Effector memory CD4-positive, alpha-beta T cell (primary cell): ENCODE results near the gene PPFIA3.
A peak's percentile ranks its signal among the peaks of the same experiment; 100 is the strongest.
"Not testable (repeated sequence)": the region's sequence is repeated elsewhere in the genome, so short reads cannot be mapped to it uniquely, and the experiment has no call there.

ENCODE experiments used
- DNase-seq, 3 donors: peaks; one replicate each; pipeline ENCODE4 v3.0.0-alpha.2; 2020
- H3K27ac ChIP-seq: 2 replicates; pipeline ENCODE4 v1.7.0; 2013; ENCODE audit warnings: mild to moderate bottlenecking, low read length, moderate library complexity; ENCODE audit not compliant: insufficient read depth, poor library complexity, severe bottlenecking
- H3K27me3 ChIP-seq: replicated peaks from 2 replicates; pipeline ENCODE4 v1.7.0; 2013; ENCODE audit warnings: mild to moderate bottlenecking, low read length; ENCODE audit not compliant: insufficient read depth, control insufficient read depth, poor library complexity, severe bottlenecking
- H3K36me3 ChIP-seq: 2 replicates; pipeline ENCODE4 v1.7.0; 2013; ENCODE audit warnings: mild to moderate bottlenecking, low read length, moderate library complexity; ENCODE audit not compliant: control insufficient read depth, insufficient read depth
- H3K4me1 ChIP-seq: 2 replicates; pipeline ENCODE4 v1.7.0; 2013; ENCODE audit warnings: low read length, mild to moderate bottlenecking; ENCODE audit not compliant: control insufficient read depth, insufficient read depth, poor library complexity, severe bottlenecking
- H3K4me3 ChIP-seq: 2 replicates; pipeline ENCODE4 v1.7.0; 2013; ENCODE audit warnings: low read length, low read depth, mild to moderate bottlenecking; ENCODE audit not compliant: insufficient read depth, poor library complexity, severe bottlenecking
- H3K9me3 ChIP-seq: 2 replicates; pipeline ENCODE4 v1.7.0; 2013; ENCODE audit warnings: mild to moderate bottlenecking, low read length, moderate library complexity; ENCODE audit not compliant: control insufficient read depth

The PPFIA3 gene

DNA sequence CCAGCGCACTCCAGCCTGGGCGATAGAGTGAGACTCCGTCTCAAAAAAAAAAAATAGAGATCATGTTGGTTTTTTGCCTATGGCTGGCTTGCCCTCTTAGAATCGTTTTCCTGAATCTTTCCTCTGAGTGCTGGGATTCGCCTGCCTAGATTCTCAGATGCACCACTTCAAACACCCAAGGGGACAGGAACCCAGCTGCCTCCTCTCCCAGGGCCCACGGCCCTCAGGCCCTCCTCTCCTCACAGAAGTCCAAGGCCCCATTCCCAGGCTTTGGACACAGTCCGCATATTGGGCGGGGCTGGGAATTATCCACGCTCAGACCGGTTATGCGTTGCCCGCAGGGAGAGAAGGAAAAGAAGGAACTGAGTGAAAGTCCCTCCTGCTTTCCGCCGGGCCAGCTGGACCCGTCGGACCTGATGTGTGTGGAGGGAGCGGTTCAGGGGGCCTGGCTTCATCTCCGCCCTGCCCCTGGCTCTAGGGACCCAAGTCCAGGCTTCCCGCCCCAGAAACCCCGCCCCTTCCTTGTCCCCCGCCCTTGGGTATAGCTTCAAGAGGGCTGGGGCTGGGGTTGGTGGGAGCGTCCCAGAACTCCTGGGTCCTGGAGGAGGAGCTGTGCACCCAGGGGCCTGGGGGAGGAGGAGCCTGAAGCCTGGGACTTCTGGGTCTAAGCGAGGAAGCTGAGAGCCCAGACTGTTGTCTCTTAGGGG lies 5.8 kb downstream of the PPFIA3 start:
- Histone ChIP-seq H3K36me3 (no peaks in the 10 kb centered on the region), H3K27me3 (no peaks in the 10 kb centered on the region), H3K27ac (no peak overlapping the region), H3K9me3 (no peaks in the 10 kb centered on the region), H3K4me1 (peaks cover 6% of the 10 kb centered on the region), H3K4me3 (no peak overlapping the region)
- no peak for DNase-seq

DNA sequence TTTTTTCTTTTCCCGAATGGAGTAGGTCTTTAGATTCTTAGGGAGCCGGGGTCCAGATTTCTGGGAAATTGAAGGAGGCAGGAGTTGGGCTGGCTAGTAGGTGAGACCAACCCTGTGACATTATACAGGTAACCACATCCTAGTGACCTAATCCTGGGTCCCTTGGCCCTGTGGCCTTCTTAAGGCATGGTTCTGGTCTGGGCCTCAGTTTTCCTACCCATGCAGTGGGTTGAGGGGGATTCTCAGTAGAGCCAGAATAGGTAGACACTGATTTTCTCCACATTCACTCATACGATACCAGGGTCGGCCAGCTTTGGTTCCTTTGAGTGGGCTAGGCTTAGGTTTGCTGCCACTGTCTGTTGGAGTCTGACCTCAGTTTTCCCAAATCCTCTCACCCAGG lies 7.2 kb downstream of the PPFIA3 start:
- H3K36me3 ChIP-seq: no peaks in the 10 kb centered on the region
- no peak overlapping the region for H3K4me3 ChIP-seq
- DNase-seq: no peak
- peaks cover 5% of the 10 kb centered on the region for H3K4me1 ChIP-seq
- no peak overlapping the region for H3K27ac ChIP-seq
- H3K9me3 ChIP-seq: no peaks in the 10 kb centered on the region
- no peaks in the 10 kb centered on the region for H3K27me3 ChIP-seq

DNA sequence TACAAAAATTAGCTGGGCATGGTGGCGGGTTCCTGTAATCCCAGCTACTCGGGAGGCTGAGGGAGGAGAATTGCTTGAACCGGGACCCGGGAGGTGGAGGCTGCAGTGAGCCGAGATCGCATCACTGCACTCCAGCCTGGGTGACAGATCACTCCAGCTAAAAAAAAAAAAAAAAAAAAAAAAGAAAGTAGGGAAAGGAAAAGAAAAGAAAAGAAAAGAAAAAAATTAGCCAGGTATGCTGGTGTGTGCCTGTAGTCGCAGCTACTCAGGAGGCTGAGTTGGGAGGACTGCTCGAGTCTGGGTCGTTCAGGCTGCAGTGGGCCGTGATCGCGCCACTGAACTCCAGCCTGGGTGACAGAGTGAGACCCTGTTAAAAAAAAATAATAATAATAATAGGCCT lies 7.9 kb downstream of the PPFIA3 start:
- not testable (repeated sequence) for H3K27ac ChIP-seq, H3K4me3 ChIP-seq

DNA sequence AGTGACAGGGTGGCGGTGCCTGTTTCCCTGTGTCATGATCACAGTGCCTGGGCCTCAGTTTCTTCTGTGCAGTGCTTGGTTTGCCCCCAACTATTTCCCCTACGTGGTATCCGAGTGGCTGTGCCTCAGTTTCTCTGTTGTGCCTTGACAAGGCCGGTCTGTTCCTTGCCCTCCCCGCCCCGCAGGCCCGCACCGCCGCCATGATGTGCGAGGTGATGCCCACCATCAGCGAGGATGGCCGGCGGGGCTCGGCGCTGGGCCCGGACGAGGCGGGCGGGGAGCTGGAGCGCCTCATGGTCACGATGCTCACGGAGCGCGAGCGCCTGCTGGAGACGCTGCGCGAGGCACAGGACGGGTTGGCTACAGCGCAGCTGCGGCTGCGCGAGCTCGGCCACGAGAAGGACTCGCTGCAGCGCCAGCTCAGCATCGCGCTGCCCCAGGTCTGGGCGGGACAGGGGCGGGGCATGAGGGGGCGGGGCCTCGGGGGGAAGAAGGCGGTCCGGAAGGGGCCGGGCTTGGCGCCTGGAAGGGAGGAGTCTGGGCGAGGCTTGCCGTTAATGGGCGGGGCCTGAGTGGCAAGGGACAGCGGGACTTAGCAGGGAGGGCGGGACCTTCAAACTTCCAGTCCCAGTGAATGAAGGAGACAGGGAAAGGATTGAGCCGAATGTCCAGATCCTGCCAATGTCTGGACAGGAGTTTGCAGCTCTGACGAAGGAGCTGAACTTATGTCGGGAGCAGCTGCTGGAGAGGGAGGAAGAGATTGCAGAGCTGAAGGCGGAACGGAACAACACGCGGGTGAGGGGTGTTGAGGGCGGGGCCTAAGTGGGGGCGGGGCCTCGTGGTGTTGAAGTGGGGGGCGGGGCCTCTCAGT lies 8.6 kb downstream of the PPFIA3 start:
- Histone ChIP-seq H3K4me3 (peak overlapping the region; percentile 42), H3K36me3 (no peaks in the 10 kb centered on the region), H3K27ac (no peak overlapping the region), H3K9me3 (no peaks in the 10 kb centered on the region), H3K27me3 (no peaks in the 10 kb centered on the region), H3K4me1 (peaks cover 5% of the 10 kb centered on the region)
- DNase-seq: peak; percentile 93 to 95 (median 93)

More for the DNA sequence above, 7.9 kb downstream of the PPFIA3 start:
- not testable (repeated sequence) for DNase-seq, H3K9me3 ChIP-seq, H3K36me3 ChIP-seq, H3K4me1 ChIP-seq, H3K27me3 ChIP-seq

DNA sequence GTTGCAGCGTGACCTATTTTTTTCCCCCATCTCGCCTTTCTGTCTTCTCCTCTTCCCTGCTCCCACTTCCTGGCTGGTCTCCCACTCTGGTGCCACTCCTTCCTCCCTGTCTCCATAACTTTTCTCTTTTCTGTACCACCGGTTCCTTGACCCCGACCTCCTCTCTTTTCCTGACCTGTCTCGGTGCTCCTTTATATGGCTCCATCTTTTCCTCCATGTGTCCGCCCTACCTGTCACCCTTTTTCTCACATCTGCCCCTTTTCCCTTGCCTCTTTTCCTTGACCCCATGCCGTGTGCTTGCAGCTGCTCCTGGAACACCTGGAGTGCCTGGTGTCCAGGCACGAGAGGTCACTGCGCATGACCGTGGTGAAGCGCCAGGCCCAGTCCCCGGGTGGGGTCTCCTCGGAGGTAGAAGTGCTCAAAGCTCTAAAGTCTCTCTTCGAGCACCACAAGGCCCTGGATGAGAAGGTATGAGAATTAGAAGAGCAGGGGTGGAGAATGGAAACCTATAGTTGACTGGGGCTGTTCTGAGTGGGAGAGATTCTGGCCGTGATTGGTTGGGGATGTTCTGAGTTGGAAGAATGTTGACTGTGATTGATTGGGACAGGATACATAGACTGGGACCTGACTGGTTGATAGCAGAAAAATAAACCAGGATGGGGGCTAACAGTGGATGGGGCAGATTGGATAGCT lies 9.3 kb downstream of the PPFIA3 start:
- Histone ChIP-seq H3K9me3 (no peaks in the 10 kb centered on the region), H3K27me3 (no peaks in the 10 kb centered on the region), H3K27ac (no peak overlapping the region), H3K4me1 (peaks cover 10% of the 10 kb centered on the region), H3K36me3 (no peaks in the 10 kb centered on the region), H3K4me3 (no peak overlapping the region)
- no peak for DNase-seq

DNA sequence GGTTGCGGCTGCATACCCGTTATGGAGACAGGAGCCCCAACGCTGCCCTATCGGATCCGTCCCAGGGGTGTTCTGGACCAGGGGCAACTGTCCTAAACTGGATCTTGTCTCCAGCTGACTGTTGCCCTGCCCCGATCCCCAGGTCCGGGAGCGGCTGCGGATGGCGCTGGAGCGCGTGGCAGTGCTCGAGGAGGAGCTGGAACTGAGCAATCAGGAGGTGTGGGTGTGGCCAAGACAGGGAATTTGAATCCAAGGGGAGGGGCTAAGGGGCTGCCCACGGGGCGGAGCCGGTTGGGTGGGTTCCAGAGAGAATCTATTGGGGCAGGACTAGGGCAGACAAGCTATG lies 9.9 kb downstream of the PPFIA3 start:
- Histone ChIP-seq H3K27me3 (no peaks in the 10 kb centered on the region), H3K4me1 (peaks cover 14% of the 10 kb centered on the region), H3K9me3 (no peaks in the 10 kb centered on the region), H3K4me3 (no peak overlapping the region), H3K36me3 (no peaks in the 10 kb centered on the region), H3K27ac (no peak overlapping the region)
- DNase-seq: no peak

DNA sequence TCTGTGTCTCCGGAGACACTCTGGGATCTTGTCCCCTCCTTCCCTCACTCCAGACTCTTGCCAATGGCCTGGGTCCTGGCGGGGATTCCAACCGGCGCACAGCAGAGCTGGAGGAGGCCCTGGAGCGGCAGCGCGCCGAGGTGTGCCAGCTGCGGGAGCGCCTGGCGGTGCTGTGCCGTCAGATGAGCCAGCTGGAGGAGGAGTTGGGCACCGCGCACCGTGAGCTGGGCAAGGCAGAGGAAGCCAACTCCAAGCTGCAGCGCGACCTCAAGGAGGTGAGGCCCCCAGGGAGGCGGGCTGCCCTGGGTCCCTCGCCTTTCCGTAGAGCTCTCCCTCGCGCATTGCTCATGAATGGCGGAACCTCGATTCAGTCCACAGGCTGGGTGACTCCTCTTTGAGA lies 11.0 kb downstream of the PPFIA3 start:
- Histone ChIP-seq H3K27me3 (no peaks in the 10 kb centered on the region), H3K4me1 (peaks cover 17% of the 10 kb centered on the region), H3K4me3 (no peak overlapping the region), H3K36me3 (no peaks in the 10 kb centered on the region), H3K27ac (no peak overlapping the region), H3K9me3 (no peaks in the 10 kb centered on the region)
- DNase-seq: no peak

DNA sequence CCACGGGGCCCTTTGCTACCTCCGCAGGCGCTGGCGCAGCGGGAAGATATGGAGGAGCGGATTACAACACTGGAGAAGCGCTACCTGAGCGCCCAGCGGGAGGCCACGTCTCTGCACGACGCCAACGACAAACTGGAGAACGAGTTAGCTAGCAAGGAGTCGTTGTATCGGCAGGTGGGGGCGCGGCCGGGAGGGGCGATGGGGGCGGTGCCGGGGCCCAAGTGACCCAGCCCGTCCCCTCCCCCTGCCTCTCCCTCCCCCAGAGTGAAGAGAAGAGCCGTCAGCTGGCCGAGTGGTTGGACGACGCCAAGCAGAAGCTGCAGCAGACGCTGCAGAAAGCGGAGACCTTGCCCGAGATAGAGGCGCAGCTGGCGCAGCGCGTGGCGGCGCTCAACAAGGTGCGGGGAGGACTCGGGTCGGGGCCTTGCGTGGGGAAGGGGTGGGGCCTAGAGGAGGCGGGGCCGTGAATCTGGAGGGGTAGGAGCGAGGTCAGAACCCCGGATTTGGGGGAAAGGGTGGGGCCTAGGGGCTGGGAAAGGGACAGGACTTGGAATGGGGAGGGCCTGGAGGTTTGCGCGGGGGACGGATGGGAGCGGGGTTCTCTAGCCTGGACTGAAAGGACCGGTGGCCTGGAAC lies 13.7 kb downstream of the PPFIA3 start:
- no peaks in the 10 kb centered on the region for H3K9me3 ChIP-seq
- no peak for DNase-seq
- H3K4me3 ChIP-seq: peak overlapping the region; percentile 35
- H3K27ac ChIP-seq: no peak overlapping the region
- peaks cover 12% of the 10 kb centered on the region for H3K4me1 ChIP-seq
- H3K36me3 ChIP-seq: no peaks in the 10 kb centered on the region
- no peaks in the 10 kb centered on the region for H3K27me3 ChIP-seq

DNA sequence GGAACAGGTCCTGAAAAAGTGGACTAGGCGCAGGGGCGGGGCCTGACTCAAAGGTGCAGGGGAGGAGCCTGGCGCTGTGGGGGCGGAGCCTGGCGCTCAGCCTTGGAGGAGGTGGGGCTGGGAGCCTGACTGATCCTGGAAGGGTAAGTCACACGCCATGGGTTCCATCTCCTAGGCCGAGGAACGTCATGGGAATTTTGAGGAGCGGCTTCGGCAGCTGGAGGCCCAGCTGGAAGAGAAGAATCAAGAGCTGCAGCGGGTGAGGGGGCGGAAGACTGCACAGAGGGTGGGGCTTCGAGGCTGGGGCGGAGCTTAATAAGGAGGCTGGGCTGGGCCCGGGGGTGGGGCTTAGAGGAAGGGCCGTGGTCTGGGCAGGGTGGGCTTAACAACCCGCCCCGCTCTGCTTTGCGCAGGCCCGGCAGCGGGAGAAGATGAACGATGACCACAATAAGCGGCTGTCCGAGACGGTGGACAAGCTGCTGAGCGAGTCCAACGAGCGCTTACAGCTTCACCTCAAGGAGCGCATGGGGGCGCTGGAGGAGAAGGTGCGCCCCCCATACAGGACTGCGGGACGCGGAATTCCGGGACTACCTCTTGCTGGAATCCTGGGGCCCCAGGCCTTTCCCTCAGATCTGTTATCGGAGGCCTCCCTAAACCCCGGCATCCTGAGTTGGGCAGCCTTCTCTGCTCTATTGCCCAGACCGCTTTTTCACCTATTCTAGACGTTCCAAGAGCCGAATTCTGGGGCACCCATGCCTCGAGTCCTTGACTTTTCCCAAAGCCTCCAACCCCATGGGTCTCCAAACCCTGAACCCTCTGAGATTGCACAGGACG lies 14.5 kb downstream of the PPFIA3 start:
- DNase-seq: no peak
- Histone ChIP-seq H3K36me3 (no peaks in the 10 kb centered on the region), H3K27ac (no peak overlapping the region), H3K27me3 (no peaks in the 10 kb centered on the region), H3K4me3 (peak overlapping the region; percentile 35), H3K9me3 (no peaks in the 10 kb centered on the region), H3K4me1 (peaks cover 12% of the 10 kb centered on the region)
